Measurements from ENCODE around the gene ELP5. TPM values are rescaled to one million over a fixed set of nuclear protein-coding genes. Genes with fewer than 3 reads are reported as not detected.

ELP5 gene
- total and polyA plus RNA-seq, 3 donors from 2014 or later: 107 to 295 (median 123) TPM

DNA sequence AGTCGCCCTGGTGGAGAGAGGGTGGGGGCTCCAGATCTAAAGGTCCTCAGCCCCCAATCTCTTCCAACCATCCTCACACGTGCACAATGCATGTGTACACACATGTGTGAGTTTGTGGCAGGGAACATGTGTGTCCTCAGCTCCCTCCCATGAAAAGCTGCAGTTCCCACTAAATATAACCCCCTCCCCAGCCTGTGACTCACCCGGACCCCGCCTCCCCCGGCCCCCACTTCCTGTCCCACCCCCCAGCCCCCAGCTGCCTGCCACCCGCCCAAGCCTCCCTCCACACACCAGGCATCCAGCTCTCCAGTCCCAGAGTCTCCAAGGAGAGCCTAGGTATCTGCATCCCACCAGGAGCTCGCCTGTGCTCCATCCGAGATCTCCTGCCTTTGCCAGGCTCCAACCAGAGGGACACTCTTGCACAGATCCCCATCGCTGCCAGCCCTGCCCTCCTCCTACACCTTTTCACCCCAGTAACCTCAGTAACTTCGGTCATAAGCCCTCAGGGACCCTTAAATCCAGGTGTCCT is 36.3 kb upstream of the ELP5 start:
- intact Hi-C loops (cut with DNase I; ENCODE audit: low total_unique reads): no loop called here
- TF ChIP-seq POLR2A (IDR thresholded peaks at IDR 0.05): no peak
- TF ChIP-seq, protein P1, sequence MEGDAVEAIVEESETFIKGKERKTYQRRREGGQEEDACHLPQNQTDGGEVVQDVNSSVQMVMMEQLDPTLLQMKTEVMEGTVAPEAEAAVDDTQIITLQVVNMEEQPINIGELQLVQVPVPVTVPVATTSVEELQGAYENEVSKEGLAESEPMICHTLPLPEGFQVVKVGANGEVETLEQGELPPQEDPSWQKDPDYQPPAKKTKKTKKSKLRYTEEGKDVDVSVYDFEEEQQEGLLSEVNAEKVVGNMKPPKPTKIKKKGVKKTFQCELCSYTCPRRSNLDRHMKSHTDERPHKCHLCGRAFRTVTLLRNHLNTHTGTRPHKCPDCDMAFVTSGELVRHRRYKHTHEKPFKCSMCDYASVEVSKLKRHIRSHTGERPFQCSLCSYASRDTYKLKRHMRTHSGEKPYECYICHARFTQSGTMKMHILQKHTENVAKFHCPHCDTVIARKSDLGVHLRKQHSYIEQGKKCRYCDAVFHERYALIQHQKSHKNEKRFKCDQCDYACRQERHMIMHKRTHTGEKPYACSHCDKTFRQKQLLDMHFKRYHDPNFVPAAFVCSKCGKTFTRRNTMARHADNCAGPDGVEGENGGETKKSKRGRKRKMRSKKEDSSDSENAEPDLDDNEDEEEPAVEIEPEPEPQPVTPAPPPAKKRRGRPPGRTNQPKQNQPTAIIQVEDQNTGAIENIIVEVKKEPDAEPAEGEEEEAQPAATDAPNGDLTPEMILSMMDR (IDR thresholded peaks at IDR 0.05): no peak
- Histone ChIP-seq H3K9me3 (no peaks in the 10 kb centered on the region), H3K4me3 (no peak overlapping the region), H3K4me1 (peaks cover 33% of the 10 kb centered on the region), H3K27ac (no peak overlapping the region), H3K36me3 (ENCODE audit: low read depth, missing control alignments) (no peaks in the 10 kb centered on the region), H3K27me3 (no peaks in the 10 kb centered on the region)
- WGBS, 2 donors: 32 to 40% methylated on average over 6 to 10 of the region's 10 CpGs
- no peak for DNase-seq

DNA sequence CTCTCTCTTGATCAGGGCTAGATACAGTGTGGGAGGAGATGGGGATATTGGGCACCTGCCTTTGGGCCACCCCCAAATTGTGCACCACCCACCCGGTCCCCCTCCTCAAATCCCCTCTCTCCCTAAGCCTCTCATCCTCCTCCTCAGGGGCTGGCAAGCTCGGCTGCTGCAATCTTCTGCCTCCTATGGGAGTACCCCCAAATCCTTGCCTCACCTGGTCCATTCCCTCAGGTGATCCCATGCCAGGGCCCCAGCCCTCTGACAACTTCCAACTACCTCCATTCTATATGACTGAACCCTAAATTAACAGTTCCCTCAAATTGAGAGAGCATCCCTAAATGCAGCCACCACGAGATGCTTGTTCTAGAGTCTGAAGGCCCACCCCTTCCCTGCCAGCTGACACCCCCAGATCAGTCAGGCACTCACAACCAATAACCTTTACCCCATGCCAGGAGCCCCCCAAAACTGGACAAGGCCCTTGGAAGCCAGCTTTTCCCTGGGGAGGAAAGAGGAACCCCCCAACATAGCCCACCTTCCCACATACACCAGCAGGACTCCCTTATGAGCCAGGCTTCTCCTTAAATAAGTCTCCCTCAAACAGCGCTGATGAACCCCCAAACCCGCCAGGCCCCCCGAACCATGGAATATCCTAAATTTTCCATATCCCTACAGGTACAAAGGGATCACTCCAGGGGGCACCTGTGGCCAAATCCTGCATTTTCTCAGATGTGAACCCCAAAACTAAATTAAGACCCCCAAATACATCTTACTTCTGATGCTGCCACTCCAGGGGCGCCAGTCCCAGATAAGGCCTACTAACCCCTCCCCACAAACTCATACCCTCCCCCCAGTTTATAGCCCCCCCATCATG is 35.5 kb upstream of the ELP5 start:
- peaks cover 38% of the 10 kb centered on the region for H3K4me1 ChIP-seq
- peak overlapping the region; percentile 70 to 82 for H3K27ac ChIP-seq
- intact Hi-C loops (cut with DNase I; ENCODE audit: low total_unique reads): no loop called here
- no peak for TF ChIP-seq POLR2A (IDR thresholded peaks at IDR 0.05)
- TF ChIP-seq, protein P1 (IDR thresholded peaks at IDR 0.05): no peak
- H3K27me3 ChIP-seq: no peaks in the 10 kb centered on the region
- no peak for DNase-seq
- 21 to 48% methylated on average over 7 of the region's 7 CpGs for WGBS, 2 donors
- no peaks in the 10 kb centered on the region for H3K9me3 ChIP-seq
- H3K36me3 ChIP-seq (ENCODE audit: low read depth, missing control alignments): no peaks in the 10 kb centered on the region
- peak overlapping the region; percentile 26 to 45 for H3K4me3 ChIP-seq

DNA sequence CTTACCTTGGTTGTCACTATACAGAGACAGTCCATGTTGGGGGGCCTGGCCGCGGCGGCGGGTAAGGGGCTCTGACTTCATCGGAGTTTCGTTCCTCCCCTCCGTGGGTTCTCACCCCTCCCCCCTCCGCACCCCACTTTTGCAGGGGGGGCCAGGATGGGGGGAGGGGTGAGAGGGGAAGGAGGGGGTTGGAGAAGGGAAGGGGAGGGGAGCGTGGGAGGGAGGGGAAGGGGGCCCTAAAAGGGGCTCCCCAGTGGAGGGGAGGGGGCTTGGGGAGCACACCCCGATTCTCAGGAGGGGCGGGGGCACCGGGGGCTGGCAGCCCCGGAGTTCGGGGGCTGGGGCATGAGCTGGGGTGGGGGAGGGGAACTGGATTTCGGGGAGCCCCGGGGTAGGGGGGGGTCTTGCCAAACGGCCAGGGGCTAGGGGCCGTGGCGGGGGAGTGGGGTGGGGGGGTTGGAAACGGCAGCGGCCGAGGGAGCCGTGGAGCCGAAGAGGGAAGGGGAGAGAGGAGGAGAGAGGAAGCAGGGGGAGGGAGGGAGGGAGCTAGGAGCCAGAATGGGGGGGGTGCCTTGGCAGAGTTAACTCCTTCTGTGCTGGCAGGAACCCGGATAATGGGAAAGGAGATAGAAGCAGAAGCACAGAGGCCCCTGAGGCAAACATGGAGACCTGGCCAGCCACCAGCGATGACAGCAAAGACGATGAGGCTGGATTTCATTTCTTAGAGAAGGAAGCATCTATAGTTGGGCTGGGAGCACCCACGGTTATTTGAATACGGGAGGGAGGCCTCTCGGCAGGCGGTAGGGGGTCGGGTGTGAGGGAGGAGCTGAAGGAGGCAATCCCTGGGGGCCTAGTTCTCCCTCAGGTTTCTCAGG is 34.7 kb upstream of the ELP5 start:
- H3K4me3 ChIP-seq: peak overlapping the region; percentile 26 to 45
- no peaks in the 10 kb centered on the region for H3K9me3 ChIP-seq
- TF ChIP-seq, protein P1 (IDR thresholded peaks at IDR 0.05): no peak
- TF ChIP-seq POLR2A (IDR thresholded peaks at IDR 0.05): no peak

DNA sequence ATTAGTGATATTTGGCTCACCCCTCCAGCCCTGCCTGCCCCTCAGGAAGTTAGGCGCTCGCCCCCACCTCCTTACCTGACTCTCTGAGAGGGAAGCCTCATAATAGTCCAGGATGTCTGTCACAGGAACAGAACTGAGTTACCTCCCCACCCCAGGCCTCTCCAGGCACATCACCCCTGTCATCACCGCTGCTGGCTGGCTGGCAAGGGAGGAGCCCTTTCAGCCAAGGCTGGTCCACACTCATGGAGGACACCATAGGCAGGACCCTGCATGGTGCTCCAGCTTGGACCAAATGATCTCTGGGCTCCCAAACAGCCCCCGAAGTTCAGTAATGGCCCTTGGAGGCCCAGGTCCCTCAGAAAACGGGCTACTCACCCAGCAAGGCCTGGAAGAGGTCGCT is 33.8 kb upstream of the ELP5 start:
- Histone ChIP-seq H3K36me3 (ENCODE audit: low read depth, missing control alignments) (no peaks in the 10 kb centered on the region), H3K9me3 (no peaks in the 10 kb centered on the region), H3K27ac (peak overlapping the region in 1 of 2 donors; percentile 82), H3K27me3 (no peaks in the 10 kb centered on the region), H3K4me1 (peaks cover 38% of the 10 kb centered on the region), H3K4me3 (no peak overlapping the region)
- whole genome bisulfite sequencing, 2 donors: 66 to 72% methylated on average over 5 to 6 of the region's 6 CpGs
- TF ChIP-seq, protein P1 (IDR thresholded peaks at IDR 0.05): no peak
- no peak for TF ChIP-seq POLR2A (IDR thresholded peaks at IDR 0.05)
- DNase-seq: no peak
- intact Hi-C loops (cut with DNase I; ENCODE audit: low total_unique reads): no loop called here

More for the DNA sequence above, 34.7 kb upstream of the ELP5 start:
- intact Hi-C loops (cut with DNase I; ENCODE audit: low total_unique reads): no loop called here
- peak; percentile 54 for DNase-seq
- Histone ChIP-seq H3K27ac (peak overlapping the region; percentile 70 to 82), H3K4me1 (peaks cover 38% of the 10 kb centered on the region), H3K27me3 (no peaks in the 10 kb centered on the region), H3K36me3 (ENCODE audit: low read depth, missing control alignments) (no peaks in the 10 kb centered on the region)
- WGBS, 2 donors: 11 to 25% methylated on average over 20 to 30 of the region's 32 CpGs

All from testis (tissue), 3 donors.